GM12873 (cell line): ENCODE measurements around the gene TMCC2.

Experiments
- CTCF ChIP-seq: IDR thresholded peaks from 2 replicates; pipeline ENCODE4 v1.5.1; 2012; ENCODE audit warnings: low read depth, mild to moderate bottlenecking, moderate library complexity, low read length, control low read depth; ENCODE audit not compliant: insufficient read depth; ENCODE audit errors: missing control alignments

The TMCC2 gene

GRCh38 chr1:205216588-205216987, 11.2 kb upstream of the TMCC2 start:
- no peak for TF ChIP-seq CTCF

GRCh38 chr1:205217418-205217817, 10.3 kb upstream of the TMCC2 start:
- TF ChIP-seq CTCF = no peak

GRCh38 chr1:205220421-205220820, 7.3 kb upstream of the TMCC2 start:
- TF ChIP-seq CTCF = no peak

GRCh38 chr1:205224736-205225135, 3.0 kb upstream of the TMCC2 start:
- no peak for TF ChIP-seq CTCF

- TF ChIP-seq CTCF = no peak
Observed at GRCh38 chr1:205225901-205226765, 1.6 kb upstream of the TMCC2 start.

GRCh38 chr1:205226868-205227583, 720 bp upstream of the TMCC2 start:
- peak; percentile 2 for TF ChIP-seq CTCF

- TF ChIP-seq CTCF = no peak
Observed at GRCh38 chr1:205228093-205228521, 361 bp downstream of the TMCC2 start.
